Neural cell (in vitro differentiated cells): ENCODE results near the gene KCNQ5. TPM values are rescaled to one million over a fixed set of nuclear protein-coding genes. Genes with fewer than 3 reads are reported as not detected.

Experiments used
- H2AFZ ChIP-seq: fragments of 200-600, 300-800 bp; sonication (generic), shearing (Covaris generic); 2 replicates; pipeline ENCODE4 v1.6.0; 2014; ENCODE audit warnings: low read depth, mild to moderate bottlenecking, antibody characterized with exemption, low read length, moderate library complexity
- H3F3A ChIP-seq: fragments of 200-600 bp; shearing (Covaris generic); 2 replicates; pipeline ENCODE4 v1.6.1; 2016; ENCODE audit warnings: mild to moderate bottlenecking, moderate library complexity, mixed read lengths, antibody characterized with exemption, low read length; ENCODE audit not compliant: insufficient read depth, poor library complexity, severe bottlenecking
- H3K27ac ChIP-seq: fragments of 200-600, 300-800 bp; sonication (generic), shearing (Covaris generic); 2 replicates; pipeline ENCODE4 v1.5.1; 2014; ENCODE audit warnings: mild to moderate bottlenecking, low read length, moderate library complexity
- H3K27me3 ChIP-seq: fragments of 300-800, 200-600 bp; sonication (generic), shearing (Covaris generic); 2 replicates; pipeline ENCODE4 v1.6.0; 2014; ENCODE audit warnings: mild to moderate bottlenecking, low read depth, low read length, moderate library complexity; ENCODE audit not compliant: insufficient read depth
- H3K36me3 ChIP-seq: fragments of 300-800, 200-600 bp; sonication (generic), shearing (Covaris generic); 2 replicates; pipeline ENCODE4 v1.5.1; 2014; ENCODE audit warnings: mild to moderate bottlenecking, antibody characterized with exemption, low read length, moderate library complexity; ENCODE audit not compliant: insufficient read depth
- H3K4me2 ChIP-seq: fragments of 300-800, 200-600 bp; sonication (generic), shearing (Covaris generic); 2 replicates; pipeline ENCODE4 v1.6.0; 2014; ENCODE audit warnings: mild to moderate bottlenecking, low read length
- H3K4me3 ChIP-seq: fragments of 300-800, 200-600 bp; sonication (generic), shearing (Covaris generic); 2 replicates; pipeline ENCODE4 v1.5.1; 2014; ENCODE audit warnings: mild to moderate bottlenecking, low read length, moderate library complexity
- H3K79me2 ChIP-seq: fragments of 200-600 bp; shearing (Covaris generic); replicated peaks from 2 replicates; pipeline ENCODE4 v1.6.0; 2014; ENCODE audit warnings: mild to moderate bottlenecking, low read length, moderate library complexity; ENCODE audit not compliant: insufficient read depth
- H3K9ac ChIP-seq: fragments of 300-800, 200-600 bp; sonication (generic), shearing (Covaris generic); 2 replicates; pipeline ENCODE4 v1.6.1; 2016; ENCODE audit warnings: mild to moderate bottlenecking, low read length, mixed read lengths
- H3K9me2 ChIP-seq: fragments of 200-600 bp; shearing (Covaris generic); 2 replicates; pipeline ENCODE4 v1.6.1; 2016; ENCODE audit warnings: mild to moderate bottlenecking, low read length, mixed read lengths; ENCODE audit not compliant: insufficient read depth
- H3K9me3 ChIP-seq: fragments of 200-600, 300-800 bp; sonication (generic), shearing (Covaris generic); 2 replicates; pipeline ENCODE4 v1.6.1; 2016; ENCODE audit warnings: mild to moderate bottlenecking, mixed run types, low read length, moderate library complexity, mixed read lengths
- H4K20me1 ChIP-seq: fragments of 200-600 bp; shearing (Covaris generic); 2 replicates; pipeline ENCODE4 v1.6.1; 2016; ENCODE audit warnings: mild to moderate bottlenecking, mixed run types; ENCODE audit not compliant: insufficient read depth
- CTCF ChIP-seq: fragments of 450-650 bp; IDR thresholded peaks from 2 replicates; pipeline ENCODE4 v1.5.1; 2014; ENCODE audit warnings: antibody characterized with exemption, mild to moderate bottlenecking, moderate library complexity; ENCODE audit not compliant: poor library complexity, severe bottlenecking
- EP300 ChIP-seq: fragments of 450-650 bp; conservative IDR thresholded peaks from 2 replicates; pipeline ENCODE4 v1.6.1; 2014; ENCODE audit warnings: antibody characterized with exemption, mild to moderate bottlenecking, moderate library complexity; ENCODE audit not compliant: poor library complexity, severe bottlenecking
- EZH2 ChIP-seq: fragments of 200-600, 300-800 bp; shearing (Covaris generic), sonication (generic); IDR thresholded peaks from 2 replicates; pipeline ENCODE4 v1.6.1; 2014; ENCODE audit warnings: antibody characterized with exemption, low read length, borderline replicate concordance, mild to moderate bottlenecking; ENCODE audit not compliant: insufficient read depth, poor library complexity, severe bottlenecking
- MXI1 ChIP-seq: fragments of 450-650 bp; conservative IDR thresholded peaks from 2 replicates; pipeline ENCODE4 v1.6.1; 2014; ENCODE audit warnings: antibody characterized with exemption, mild to moderate bottlenecking; ENCODE audit not compliant: poor library complexity, severe bottlenecking
- POLR2AphosphoS5 ChIP-seq: IDR thresholded peaks from 2 replicates; pipeline ENCODE4 v1.6.1; 2012
- RAD21 ChIP-seq: fragments of 450-650 bp; conservative IDR thresholded peaks from 2 replicates; pipeline ENCODE4 v1.6.1; 2014; ENCODE audit warnings: antibody characterized with exemption, mild to moderate bottlenecking, moderate library complexity
- REST ChIP-seq: IDR thresholded peaks from 2 replicates; pipeline ENCODE4 v1.6.1; 2012; ENCODE audit warnings: borderline replicate concordance
- SMC3 ChIP-seq: fragments of 450-650 bp; conservative IDR thresholded peaks from 2 replicates; pipeline ENCODE4 v1.6.1; 2014; ENCODE audit warnings: antibody characterized with exemption, mild to moderate bottlenecking, moderate library complexity; ENCODE audit not compliant: poor library complexity
- TAF1 ChIP-seq: IDR thresholded peaks from 2 replicates; pipeline ENCODE4 v1.6.1; 2012; ENCODE audit warnings: low read depth
- polyA plus RNA-seq: library from polyadenylated mRNA; depleted of rRNA; stranded (reverse); fragments of >200 nt; gene quantifications from 2 replicates; pipeline ENCODE4 v1.2.3, GENCODE V29; 2014

The KCNQ5 gene
- polyA plus RNA-seq, 1 donor from 2014 or later, result 0.30 TPM

- Histone ChIP-seq H3K4me3 (no peak overlapping the region), H3K27me3 (no peaks in the 10 kb centered on the region), H3K27ac (no peak overlapping the region), H3F3A (no peaks in the 10 kb centered on the region), H3K9me3 (no peaks in the 10 kb centered on the region), H2AFZ (no peak overlapping the region), H3K4me2 (no peak overlapping the region), H3K9ac (no peak overlapping the region), H3K79me2 (no peaks in the 10 kb centered on the region), H3K9me2 (no peaks in the 10 kb centered on the region), H3K36me3 (no peaks in the 10 kb centered on the region), H4K20me1 (no peaks in the 10 kb centered on the region)
- no peak for TF ChIP-seq POLR2AphosphoS5
- TF ChIP-seq MXI1, result no peak
- TF ChIP-seq RAD21, result no peak
- no peak for TF ChIP-seq CTCF
- no peak for TF ChIP-seq REST
- no peak for TF ChIP-seq TAF1
- no peak for TF ChIP-seq EZH2
- TF ChIP-seq SMC3, result no peak
- TF ChIP-seq EP300, result no peak
Measured at GRCh38 chr6:72820153-72820552, 198.3 kb downstream of the KCNQ5 start.

- Histone ChIP-seq H3K79me2 (no peaks in the 10 kb centered on the region), H3K4me2 (no peak overlapping the region), H3K36me3 (no peaks in the 10 kb centered on the region), H3F3A (no peaks in the 10 kb centered on the region), H3K9me3 (no peaks in the 10 kb centered on the region), H3K4me3 (no peak overlapping the region), H2AFZ (no peak overlapping the region), H3K27ac (no peak overlapping the region), H3K9ac (no peak overlapping the region), H4K20me1 (no peaks in the 10 kb centered on the region), H3K27me3 (no peaks in the 10 kb centered on the region), H3K9me2 (no peaks in the 10 kb centered on the region)
- no peak for TF ChIP-seq EZH2
- TF ChIP-seq POLR2AphosphoS5, result no peak
- TF ChIP-seq REST, result no peak
- no peak for TF ChIP-seq RAD21
- TF ChIP-seq MXI1, result no peak
- no peak for TF ChIP-seq TAF1
- TF ChIP-seq EP300, result no peak
Measured at GRCh38 chr6:72820906-72821305, 199.0 kb downstream of the KCNQ5 start.
